ENCODE results near the gene EGFL7. TPM values are rescaled to one million over a fixed set of nuclear protein-coding genes. Genes with fewer than 3 reads are reported as not detected.

Gene EGFL7
- total and polyA plus RNA-seq, 10 of the 15 experiments (the other 5 are each of a cell fraction or from before 2014, with no cell fraction given) = 0.06 to 0.46 (median 0.19) TPM; not detected in 5

- ChIA-PET CTCF (interaction anchor here (1.5 to 2.6 kb wide), 7 partner anchors 12 to 188 kb away, joined by 3 to 13 read pairs (median 9); no protein-coding TSS in a partner anchor), POLR2A (interaction anchor here (1.1 kb wide), 1 partner anchor 11 kb away, joined by 3 read pairs; no protein-coding TSS in a partner anchor), SMC1A (ENCODE audit: uncharacterized antibody, unreplicated experiment) (no interaction called here), RAD21 (ENCODE audit: unreplicated experiment) (interaction anchor here (0.6 kb wide), 1 partner anchor 54 kb away, joined by 3 read pairs; no protein-coding TSS in a partner anchor)
- Histone ChIP-seq H3K36me3 (ENCODE audit: control insufficient read depth in 2 of 2, insufficient read depth in 2 of 2, low read length in 1 of 2) (no peaks in the 10 kb centered on the region; a peak in 1 of 4 replicates), H3K79me2 (ENCODE audit: control insufficient read depth, insufficient read depth, low read length) (no peaks in the 10 kb centered on the region), H3K27me3 (replicated peaks in 1 of 2; ENCODE audit: control insufficient read depth in 2 of 2, insufficient read depth in 2 of 2, low read length in 1 of 2) (no peaks in the 10 kb centered on the region), H3K27ac (ENCODE audit: control insufficient read depth, insufficient read depth) (no peak overlapping the region), H3K4me1 (ENCODE audit: control insufficient read depth, insufficient read depth, low read length) (no peaks in the 10 kb centered on the region), H3K9ac (ENCODE audit: control insufficient read depth, insufficient read depth, low read length) (no peak overlapping the region), H4K20me1 (ENCODE audit: control insufficient read depth, insufficient read depth) (no peaks in the 10 kb centered on the region), H2AFZ (ENCODE audit: control insufficient read depth, low read depth, low read length) (no peak overlapping the region), H3K4me3 (no peak overlapping the region), H3K4me2 (ENCODE audit: control insufficient read depth, insufficient read depth) (no peak overlapping the region), H3K9me3 (replicated peaks; ENCODE audit: control insufficient read depth, insufficient read depth, low read length) (no peaks in the 10 kb centered on the region)
- no peak for DNase-seq (ENCODE audit: low read depth, low spot score)
- ATAC-seq = no peak
- WGBS (ENCODE audit: insufficient coverage, insufficient replicate concordance, low lambda C conversion rate, missing lambda C conversion rate) = 68% methylated on average over 35 of the region's 35 CpGs
- no TSS peak for BruUV-seq (replicated peaks)
- in situ Hi-C loops (cut with MboI) = no loop called here
- intact Hi-C loops (cut with micrococcal nuclease; ENCODE audit: unreplicated experiment) = no loop called here
- FAIRE-seq = no peak
- TF ChIP-seq CREB1 (IDR thresholded peaks at IDR 0.05; ENCODE audit: low read depth) = no peak
- TF ChIP-seq RB1 (IDR thresholded peaks at IDR 0.05; ENCODE audit: borderline replicate concordance) = no peak
- TF ChIP-seq KLF5 (IDR thresholded peaks at IDR 0.05; ENCODE audit: partially characterized antibody) = no peak
- TF ChIP-seq CTCF (IDR thresholded peaks at IDR 0.05 in 2 of 3, conservative IDR thresholded peaks at IDR 0.05 in 1 of 3; ENCODE audit: control insufficient read depth in 2 of 3, extremely low read depth in 1 of 3, insufficient read depth in 1 of 3, low read depth in 3 of 3, low read length in 3 of 3) = no peak
- TF ChIP-seq TAF1 (IDR thresholded peaks at IDR 0.05; ENCODE audit: borderline replicate concordance, low read depth, low read length) = no peak
- TF ChIP-seq CEBPB (IDR thresholded peaks at IDR 0.05; ENCODE audit: borderline replicate concordance in 1 of 2, low read depth in 2 of 2, low read length in 2 of 2) = no peak
- TF ChIP-seq NFYA (IDR thresholded peaks at IDR 0.05; ENCODE audit: borderline replicate concordance, low read depth, low read length) = no peak
- no peak for TF ChIP-seq HDAC2 (IDR thresholded peaks at IDR 0.05)
- TF ChIP-seq, protein P1, sequence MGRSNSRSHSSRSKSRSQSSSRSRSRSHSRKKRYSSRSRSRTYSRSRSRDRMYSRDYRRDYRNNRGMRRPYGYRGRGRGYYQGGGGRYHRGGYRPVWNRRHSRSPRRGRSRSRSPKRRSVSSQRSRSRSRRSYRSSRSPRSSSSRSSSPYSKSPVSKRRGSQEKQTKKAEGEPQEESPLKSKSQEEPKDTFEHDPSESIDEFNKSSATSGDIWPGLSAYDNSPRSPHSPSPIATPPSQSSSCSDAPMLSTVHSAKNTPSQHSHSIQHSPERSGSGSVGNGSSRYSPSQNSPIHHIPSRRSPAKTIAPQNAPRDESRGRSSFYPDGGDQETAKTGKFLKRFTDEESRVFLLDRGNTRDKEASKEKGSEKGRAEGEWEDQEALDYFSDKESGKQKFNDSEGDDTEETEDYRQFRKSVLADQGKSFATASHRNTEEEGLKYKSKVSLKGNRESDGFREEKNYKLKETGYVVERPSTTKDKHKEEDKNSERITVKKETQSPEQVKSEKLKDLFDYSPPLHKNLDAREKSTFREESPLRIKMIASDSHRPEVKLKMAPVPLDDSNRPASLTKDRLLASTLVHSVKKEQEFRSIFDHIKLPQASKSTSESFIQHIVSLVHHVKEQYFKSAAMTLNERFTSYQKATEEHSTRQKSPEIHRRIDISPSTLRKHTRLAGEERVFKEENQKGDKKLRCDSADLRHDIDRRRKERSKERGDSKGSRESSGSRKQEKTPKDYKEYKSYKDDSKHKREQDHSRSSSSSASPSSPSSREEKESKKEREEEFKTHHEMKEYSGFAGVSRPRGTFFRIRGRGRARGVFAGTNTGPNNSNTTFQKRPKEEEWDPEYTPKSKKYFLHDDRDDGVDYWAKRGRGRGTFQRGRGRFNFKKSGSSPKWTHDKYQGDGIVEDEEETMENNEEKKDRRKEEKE (IDR thresholded peaks at IDR 0.05) = no peak
- TF ChIP-seq FOXM1 (IDR thresholded peaks at IDR 0.05; ENCODE audit: low read depth, low read length) = no peak
- no peak for TF ChIP-seq ZNF207 (IDR thresholded peaks at IDR 0.05; ENCODE audit: borderline replicate concordance)
- no peak for TF ChIP-seq BHLHE40 (IDR thresholded peaks at IDR 0.05; ENCODE audit: borderline replicate concordance in 1 of 2, low read depth in 2 of 2, low read length in 1 of 2)
- no peak for TF ChIP-seq SMARCA5 (IDR thresholded peaks at IDR 0.05)
- TF ChIP-seq SMAD5 (IDR thresholded peaks at IDR 0.05; ENCODE audit: low read depth) = no peak
- no peak for TF ChIP-seq RUNX3 (IDR thresholded peaks at IDR 0.05; ENCODE audit: low read length)
- TF ChIP-seq NFXL1 (IDR thresholded peaks at IDR 0.05; ENCODE audit: borderline replicate concordance) = no peak
Measured at GRCh38 chr9:136673088-136673974, 10.6 kb downstream of the EGFL7 start.

Measured in GM12878 (cell line).